ENCODE measurements around the gene ERC1.

ERC1 gene

DNA sequence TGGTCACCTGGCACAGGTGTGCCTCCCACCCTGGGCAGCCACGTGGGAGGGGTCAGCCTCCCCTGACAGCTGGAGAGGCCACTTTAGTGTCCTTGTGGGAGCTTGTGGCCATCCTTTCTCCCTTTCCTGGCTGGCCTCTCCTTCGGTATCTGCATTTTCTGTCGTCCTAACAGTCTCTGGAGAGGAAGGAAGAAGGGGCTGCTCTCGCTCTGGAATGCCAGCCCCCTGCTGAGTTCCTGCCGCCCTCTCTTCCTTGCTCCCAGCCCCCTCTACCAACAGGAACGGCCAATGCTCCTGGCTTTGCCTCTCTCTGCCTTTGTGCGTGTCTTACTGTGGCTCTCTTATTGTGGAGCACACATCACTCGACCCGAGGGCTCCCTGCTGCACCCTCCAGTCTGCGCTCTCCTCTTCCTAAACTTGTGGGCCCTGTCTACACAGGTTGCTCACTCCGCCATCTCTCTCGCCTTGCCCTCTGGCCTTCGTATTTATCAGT, 532.6 kb downstream of the ERC1 start:
- no peak for DNase-seq

DNA sequence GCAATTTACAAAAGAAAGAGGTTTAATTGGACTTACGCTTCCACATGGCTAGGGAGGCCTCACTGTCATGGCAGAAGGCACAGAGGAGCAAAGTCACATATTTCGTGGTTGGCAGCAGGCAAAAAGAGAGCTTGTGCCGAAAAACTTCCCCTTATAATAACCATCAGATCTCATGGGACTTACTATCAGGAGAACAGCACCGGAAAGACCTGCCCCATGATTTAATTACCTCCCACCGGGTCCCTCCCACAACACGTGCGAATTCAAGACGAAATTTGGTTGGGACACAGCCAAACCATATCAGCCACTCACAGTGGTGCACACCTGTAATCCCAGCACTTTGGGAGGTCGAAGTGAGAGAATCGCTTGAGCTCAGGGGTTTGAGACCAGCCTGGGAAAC, 534.8 kb downstream of the ERC1 start:
- DNase-seq = no peak

DNA sequence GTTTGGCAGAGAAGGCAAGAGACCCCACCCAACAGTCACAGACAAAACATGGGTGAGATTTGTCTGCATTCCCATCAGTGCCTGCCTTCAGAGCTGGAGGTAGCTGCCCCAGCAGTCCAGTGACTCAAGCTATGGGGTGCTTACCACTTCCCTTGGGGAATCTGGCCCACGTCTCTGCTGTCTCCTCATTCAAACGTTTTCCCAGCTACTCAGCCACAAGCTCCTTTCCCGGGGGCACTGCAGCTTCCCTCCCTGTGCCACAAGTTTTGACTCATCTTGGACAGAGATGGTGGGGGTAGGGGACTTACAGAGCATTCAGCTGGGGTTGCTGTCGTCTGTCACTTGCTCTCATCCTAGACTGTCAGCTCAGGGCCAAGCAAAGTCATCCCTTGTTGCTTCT, 536.8 kb downstream of the ERC1 start:
- DNase-seq = peak; percentile 86

DNA sequence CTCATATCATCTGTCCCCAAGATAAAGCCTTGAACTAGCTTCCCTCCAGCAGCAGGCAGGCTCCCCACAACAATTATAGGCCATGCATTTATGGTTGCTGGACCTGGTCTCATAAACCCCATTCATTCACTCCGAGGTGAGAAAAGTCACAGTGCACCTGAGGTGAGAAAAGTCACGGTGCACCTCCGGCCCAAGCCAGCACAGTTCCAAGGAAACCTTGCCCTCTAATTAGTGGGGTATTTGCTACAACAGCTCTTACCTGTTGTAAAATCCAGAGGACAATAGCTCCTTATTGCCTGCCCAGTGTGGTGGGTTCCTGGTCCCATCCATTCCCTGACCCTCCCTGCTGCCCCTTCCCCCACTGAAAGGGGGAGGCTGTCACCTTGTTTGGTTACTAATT, 537.8 kb downstream of the ERC1 start:
- DNase-seq = no peak

DNA sequence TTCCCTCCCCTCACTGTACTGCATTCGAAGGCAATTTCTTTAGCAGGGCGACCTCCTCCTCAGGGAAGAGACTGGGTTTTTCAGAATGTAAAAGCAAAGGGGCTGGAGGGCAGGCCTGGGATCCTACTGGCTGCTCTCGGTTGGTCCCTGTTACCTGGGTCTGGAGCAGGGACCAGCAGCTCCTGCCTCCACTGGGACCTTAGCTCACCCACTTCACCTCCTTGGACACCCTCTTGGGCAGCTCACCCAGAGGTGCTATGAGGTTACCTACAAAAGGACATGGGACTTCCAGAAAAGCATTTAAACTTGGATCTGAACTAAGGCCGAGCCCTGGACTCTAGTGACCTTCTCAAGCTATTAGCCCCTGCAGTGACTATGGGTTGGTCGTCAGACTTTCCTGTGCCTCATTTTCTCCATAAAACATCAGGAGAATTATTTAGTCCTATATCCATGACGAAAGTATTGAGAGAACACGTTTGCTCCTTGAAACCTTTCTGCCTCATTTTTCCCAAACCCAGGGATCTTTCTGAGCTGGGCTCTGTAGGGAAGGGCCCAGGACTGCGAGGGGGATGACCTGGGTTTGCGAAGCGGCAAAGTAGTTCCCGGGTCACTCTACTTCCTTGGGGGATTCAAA, 538.3 kb downstream of the ERC1 start:
- DNase-seq = no peak

DNA sequence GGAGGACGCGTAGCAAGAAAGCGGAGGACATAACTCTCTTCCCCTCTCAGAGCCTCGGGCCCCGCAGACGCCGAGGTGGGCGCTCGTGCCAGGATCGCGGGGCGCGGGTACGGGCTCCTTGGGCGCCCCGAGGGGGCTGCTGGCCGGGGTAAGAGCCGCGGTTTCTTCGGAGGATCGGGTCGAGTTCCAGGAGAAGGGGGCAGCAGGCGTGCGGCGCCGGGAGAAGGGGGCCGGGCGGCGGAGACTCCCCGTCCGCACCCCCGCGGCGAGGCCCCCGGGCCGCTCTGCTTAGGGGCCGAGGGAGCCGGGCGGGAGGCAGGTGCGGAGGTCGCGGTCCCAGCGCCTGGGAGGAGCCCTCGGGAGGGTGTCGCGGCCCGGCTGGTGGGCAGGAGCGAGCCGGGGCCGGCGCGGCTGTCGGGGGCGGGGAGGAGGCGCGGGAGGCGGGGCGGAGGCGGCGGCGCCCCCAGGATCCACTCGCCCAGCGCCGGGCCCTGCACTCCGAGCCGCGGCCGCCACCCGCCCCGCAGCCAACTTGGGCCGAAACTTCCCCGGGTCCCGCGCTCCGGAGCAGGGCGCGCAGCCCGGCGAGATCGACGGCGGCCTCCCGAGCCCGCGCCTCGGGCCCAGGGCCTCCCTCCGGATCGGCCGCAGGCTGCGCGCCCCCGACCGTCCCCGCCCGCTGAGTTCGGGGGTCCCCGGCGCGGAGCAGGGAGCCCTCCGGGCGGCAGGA, 539.0 kb downstream of the ERC1 start:
- peak; percentile 46 for DNase-seq

DNA sequence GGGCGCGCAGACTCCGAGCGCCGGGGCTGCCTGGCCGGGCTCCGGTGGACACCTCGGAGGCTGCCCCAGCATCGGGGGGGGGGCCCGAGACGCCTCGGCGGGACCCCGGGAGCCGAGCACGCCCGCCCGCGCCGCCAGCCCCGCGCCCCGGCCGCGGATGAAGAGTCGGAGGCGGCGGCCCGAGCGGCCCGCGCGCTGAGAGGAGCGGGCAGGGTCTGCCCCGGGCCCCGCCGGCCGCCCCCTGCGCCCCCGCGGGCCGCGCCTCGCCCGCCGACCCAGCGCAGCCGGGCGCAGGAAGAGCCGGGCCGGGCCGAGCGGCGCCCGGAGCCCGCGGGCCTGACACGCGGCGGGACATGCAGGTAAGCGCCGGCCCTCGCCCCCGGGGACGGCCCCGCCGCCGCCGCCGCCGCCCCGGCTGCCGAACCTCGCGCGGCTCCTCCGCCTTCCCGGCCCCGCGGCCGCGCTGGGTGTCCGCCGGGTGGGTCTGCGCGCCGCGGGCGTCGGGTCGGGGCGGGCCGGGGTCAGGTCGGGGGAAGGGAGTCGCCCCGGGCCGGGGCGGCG, 539.6 kb downstream of the ERC1 start:
- no peak for DNase-seq

DNA sequence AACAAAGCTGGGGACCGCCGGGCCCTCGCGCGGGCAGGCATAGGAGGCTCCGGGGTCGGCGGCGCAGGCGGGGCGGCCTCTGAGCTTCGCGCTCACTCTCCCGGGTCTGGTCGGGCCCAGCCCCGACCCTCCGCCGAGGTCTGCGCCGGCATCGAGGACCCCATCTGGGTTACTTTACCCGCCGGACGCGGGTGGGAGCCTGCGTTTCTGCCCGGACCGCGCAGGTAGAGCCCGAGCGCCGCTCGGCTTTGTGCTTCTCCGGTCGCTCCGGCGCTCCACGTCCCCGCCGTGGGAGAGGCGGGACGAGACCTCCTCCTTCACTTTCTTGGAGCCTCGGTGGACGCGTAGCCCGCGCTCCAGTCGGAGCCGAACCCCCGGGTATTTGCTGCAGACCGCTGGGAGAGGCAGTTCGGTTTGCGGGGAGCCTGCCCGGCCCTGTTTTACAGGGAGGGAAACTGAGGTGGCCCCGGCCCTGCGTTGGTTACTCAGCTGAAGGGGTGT, 540.2 kb downstream of the ERC1 start:
- DNase-seq = no peak

DNA sequence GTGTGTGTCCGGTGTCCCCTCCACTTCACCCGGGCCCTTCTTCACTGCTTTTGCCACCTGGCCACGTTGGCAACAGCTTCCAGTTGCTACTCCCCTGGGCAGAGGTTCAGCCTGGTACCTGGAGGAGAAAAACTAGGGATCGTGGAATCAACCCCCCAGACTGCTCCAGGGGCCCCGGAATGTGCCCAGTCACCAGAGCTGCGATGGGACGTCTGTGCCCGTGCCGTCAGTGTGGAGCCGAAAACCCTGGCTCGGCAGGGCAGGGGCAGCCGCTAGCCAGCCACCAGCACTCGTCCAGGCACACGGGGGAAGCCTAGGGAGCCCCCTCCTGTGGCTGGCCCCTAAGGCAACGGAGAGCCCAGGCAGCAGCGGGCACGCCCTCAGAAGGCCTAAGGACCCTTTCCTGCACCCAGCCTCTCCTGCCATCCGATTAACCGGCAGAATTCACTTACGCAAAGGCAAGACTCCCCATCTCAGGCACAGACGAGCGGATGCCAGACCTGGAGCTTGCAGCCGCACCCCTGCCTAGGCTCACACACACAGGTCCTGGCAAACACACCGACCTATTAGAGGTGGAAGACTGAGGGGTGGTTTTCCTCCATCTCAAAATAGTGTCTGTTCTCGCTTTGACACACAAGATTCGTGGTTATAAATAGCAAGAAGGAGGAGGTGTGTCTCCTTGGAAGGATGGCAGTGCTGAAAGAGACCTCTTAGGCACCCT, 540.8 kb downstream of the ERC1 start:
- DNase-seq = no peak

DNA sequence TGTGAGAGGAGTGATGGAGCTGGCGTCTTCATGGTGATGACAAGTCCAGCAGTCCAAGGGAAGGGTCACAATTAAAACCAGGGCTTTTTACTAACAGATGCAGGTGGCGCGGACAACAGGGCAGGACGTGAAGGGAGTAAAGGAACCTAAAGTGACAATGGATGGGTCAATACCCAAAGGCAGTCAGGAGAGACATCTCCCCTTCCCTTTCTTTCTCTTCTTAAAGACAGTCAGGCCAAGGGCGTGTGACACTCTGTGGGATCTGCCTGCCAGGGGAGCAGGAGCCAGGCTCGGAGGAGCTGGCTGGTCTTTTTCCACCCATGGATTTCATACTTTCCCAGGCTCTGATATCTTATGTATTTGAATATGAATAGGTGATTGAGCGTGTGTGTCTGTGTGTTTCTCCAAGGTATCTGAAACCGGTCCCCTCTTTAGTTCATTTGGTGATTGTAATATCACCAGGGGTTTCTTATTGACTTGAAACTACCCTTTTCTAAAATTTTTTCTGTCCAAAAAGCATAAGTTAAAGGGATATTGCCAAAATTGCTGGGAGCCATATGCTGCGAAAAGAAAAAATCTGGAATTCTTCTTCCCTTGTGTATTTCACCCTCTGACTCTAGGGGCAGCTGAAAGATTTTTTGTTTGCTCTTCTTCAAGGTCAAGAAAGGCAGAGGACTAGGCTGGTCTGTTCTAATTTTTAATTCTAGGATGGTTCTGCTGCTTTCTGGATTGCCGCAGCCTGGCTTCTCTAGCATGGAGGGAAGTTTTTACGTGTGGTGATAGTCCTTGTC, 541.5 kb downstream of the ERC1 start:
- no peak for DNase-seq

DNA sequence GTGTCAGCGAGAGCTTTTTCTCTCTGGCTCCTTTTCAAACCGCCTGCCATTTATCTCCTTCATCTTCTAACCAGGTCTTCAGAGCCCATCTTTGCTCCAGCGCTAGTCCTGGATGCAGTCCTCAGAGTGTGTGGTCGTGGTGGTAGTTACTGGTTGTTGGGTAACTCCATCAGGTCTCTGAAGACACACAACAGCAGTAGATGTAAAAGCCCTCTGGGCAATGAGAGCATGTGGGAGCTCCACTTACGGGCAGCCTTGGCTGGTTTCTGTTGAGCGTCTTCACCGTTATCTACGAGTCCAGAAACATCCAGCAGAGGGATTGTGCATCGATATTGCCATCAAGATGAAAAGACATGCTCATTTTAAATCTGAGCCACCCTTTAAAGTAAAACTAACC, 542.2 kb downstream of the ERC1 start:
- DNase-seq = peak; percentile 22

DNA sequence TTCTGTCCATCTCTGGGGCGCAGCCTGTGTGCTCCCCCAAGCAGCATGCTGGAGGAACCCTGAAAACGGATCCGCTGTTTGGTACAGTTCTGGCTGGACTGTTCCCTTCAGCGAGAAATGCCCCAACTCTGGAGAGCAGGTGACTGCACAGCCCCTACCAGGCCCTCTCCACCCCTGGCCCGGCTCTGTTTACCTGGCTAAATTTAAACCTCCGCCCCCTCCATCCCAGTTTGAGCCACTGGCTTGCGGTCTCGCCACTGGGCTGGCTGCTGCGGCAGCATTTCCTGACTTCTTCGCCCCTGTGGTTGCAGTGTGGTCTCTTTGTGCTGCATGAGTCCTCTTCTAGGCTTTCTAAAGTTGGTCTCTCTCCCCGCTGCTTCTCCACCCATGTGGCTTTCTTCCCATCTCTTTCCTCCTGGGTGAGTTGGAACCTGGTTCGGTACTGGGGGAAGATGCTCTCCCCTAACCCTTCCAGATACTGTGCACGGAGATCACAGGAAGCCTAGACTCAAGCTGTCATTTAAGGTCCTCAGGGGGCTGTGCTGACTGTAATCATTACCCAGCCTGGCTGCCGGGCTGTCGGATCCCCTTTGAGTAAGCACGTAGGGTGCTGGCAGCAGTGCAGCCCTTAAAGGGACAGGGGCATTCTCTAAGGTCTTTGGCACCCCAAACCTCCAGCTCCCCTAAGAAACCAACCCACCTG, 542.7 kb downstream of the ERC1 start:
- DNase-seq = peak; percentile 22

DNA sequence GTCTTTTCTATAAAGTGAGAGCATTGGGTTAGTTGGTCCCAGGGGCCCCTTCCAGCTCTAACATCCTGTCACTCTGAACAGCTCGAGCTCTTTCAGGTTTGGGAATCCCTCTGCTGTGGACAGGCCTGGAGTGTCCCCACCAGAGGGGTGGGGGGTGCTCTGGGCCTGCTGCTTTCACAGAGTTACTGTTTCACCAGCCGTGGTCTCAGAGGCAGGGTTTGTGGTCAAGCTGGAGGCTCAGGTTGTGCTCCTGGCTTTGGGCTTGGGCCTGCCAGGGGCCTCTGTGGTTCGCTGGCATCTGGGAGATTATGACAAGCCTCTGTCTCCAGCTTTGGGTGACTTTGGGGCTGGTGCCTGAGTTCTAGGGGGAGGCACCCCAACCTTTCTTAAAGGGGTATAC, 543.7 kb downstream of the ERC1 start:
- DNase-seq = no peak

DNA sequence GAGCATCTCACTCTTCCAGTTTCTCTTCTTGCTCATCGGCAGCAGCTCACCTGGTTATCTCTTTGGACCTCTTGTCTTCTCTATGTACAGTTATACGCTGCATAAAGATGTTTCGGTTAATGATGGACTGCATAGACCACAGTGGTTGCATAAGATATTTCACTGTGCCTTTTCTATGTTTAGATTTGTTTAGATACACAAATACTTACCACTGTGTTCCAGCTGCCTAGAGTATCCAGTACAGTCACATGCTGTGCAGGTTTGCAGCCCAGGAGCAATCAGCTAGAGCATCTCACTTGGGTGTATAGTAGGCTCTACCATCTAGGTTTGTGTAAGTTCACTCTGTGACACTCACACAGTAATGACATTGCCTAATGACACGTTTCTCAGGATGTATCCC, 545.8 kb downstream of the ERC1 start:
- DNase-seq = no peak

DNA sequence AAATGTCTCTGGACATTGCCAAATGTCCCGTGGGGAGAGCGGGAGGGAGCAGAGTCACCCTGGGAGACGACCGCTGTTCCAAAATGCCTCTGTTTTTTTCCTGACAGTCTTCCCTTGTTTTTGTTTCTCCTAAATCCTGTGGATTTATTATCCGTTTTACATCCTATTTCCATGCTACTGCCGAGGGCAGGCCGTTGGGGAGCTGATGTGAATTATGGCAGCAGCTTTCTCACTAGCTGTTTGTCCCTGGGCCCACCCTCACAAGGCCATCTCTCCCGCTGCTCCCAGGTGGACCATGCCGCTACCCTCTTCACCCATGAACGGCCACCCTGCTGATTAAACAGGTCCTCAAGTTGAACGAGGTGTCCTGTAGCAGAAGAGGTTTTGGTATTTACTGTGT, 548.1 kb downstream of the ERC1 start:
- DNase-seq = no peak

DNA sequence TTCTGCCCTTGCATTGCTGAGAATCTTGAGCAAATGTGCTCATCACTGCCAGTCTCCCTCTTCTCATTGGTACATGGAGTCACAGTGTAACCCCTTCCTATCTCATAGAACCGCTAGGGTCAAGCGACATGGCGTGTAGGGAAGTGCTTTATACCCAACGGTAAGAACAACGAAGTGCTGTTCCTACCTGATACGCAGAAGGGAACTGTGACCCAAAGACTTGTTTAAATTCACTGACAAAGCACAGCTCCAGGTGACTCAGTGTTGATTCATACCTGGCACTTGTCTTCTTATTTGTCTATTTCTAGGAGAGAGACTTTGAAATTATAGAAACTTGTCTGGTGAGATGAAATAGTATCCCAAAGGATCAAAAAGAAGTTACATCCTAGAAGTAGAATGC, 549.7 kb downstream of the ERC1 start:
- no peak for DNase-seq

DNA sequence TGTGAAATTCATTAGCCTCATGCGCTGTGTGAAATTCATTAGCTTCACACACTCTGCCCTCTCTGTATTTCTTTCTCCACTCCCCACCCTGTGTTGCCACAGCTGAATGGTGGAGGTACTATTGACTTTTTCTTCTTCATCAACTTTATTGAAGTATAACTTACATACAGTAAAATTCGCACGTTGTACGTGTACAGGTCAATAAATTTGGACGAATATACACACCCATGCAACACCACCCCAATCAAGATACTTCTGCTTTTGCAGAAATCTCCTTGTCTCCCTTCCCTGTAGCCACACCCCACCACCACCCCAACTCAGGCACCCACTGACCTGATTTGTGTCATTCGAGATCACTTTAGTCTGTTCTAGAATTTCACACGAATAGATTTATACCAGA, 551.6 kb downstream of the ERC1 start:
- DNase-seq = no peak

DNA sequence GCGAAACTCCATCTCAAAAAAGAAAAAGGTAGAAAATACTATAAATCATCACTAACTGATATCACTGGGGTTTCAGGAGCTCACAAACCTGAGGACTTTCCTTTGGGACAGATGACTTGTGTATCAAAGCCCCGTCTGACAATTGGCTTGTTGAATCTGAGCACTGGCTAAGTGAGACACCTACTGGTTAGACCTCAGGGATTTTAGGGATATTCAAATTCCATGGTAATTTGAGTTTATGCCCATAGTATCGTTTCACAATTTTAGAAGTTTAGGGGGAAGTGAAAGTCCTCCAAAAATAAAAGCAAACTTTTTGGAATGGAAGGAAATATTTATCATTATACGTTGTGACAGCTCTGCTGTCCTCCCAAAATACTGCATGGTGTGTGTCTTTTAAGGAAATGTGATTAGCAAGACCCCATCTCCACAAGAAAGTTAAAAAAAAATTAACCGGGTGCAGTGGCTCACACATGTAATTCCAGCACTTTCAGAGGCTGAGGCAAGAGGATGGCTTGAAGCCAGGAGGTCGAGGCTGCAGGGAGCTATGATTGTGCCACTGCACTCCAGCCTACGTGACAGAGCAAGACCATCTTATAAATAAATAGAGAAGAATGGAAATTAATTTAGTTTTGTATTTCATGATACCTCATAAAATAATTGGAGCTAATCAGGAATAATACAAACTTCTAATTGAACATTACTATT, 554.1 kb downstream of the ERC1 start:
- no peak for DNase-seq
